Stimulated activated CD4-positive, alpha-beta T cell treated with anti-CD3 and anti-CD28 coated beads, Interleukin-4, amount 100 ng/mL, for 48 hours (primary cell): Measurements from ENCODE around the gene CLEC18B.
"Not testable (repeated sequence)": the region's sequence is repeated elsewhere in the genome, so short reads cannot be mapped to it uniquely, and the experiment has no call there.

Source experiments
- DNase-seq, 2 donors: peaks; one replicate each; pipeline ENCODE4 v3.0.0-alpha.2; 2020; ENCODE audit warnings: low read depth in 2 of 2

Gene CLEC18B

GRCh38 chr16:74420612-74421481, at the start of gene CLEC18B:
Gene CLEC18B (minus strand): TSS chr16:74421478. CDS start chr16:74421270, 208 bp downstream.
- DNase-seq: not testable (repeated sequence)

GRCh38 chr16:74469946-74470478, 48.7 kb upstream of the CLEC18B start:
- DNase-seq: no peak

DNA sequence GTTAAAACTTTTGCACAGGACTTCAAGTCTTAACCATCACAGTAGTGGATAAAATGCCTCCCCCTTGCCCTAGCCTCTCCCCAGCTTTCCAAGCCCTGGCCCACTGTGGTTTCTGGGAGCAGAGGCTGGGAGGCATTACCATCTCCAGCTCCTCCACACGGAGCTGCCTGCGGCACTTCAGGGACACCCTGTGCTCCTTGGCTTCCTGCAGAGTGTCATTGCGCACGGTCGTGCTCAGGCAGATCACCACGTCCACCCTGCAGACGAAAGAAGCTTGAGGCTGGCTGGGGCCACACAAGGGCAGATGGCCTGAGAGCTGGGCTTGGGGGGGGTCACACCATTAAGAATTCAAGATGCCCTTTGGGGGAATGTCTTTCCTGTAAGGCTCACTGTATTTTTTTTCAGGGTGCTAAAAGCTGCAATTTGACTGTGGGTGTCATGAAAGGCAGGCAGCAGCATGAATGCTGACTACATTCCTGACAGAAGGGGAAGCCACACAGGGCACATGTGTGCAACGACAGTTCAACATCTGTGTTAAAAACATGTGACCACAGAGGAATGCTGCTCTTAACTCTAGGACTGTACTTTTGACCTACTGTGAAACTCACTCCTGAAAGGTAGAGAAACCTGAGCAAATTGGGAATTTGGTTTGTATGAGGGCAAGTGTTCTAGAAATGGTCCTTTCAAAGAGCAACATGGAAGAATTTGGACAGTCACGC, 47.7 kb upstream of the CLEC18B start:
- DNase-seq: no peak

GRCh38 chr16:74466872-74467271, 45.6 kb upstream of the CLEC18B start:
- DNase-seq: no peak

- no peak for DNase-seq
Measured at GRCh38 chr16:74465851-74466685, 44.8 kb upstream of the CLEC18B start.

DNA sequence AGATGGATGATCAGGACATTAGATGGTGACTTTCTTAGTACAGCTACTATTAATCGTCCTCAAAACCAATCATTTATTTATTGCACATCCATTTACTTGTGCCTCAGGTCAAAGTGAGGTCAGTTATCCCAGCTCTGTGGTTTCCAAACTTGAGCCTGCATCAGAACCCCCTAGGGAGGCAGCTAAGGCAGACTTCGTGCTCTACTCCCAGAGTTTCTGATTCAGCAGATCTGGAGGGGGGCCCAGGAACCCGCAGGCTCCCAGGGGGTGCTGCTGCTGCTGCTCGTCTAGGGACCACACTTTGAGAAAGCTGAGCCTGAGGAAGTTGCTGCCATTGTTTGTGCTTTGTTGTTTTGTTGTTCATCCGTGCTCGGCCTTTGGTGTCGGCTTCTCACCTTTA, 44.0 kb upstream of the CLEC18B start:
- DNase-seq: no peak

- DNase-seq: no peak
Measured at GRCh38 chr16:74463888-74464287, 42.6 kb upstream of the CLEC18B start.

- DNase-seq: no peak
Measured at GRCh38 chr16:74462361-74462760, 41.1 kb upstream of the CLEC18B start.

DNA sequence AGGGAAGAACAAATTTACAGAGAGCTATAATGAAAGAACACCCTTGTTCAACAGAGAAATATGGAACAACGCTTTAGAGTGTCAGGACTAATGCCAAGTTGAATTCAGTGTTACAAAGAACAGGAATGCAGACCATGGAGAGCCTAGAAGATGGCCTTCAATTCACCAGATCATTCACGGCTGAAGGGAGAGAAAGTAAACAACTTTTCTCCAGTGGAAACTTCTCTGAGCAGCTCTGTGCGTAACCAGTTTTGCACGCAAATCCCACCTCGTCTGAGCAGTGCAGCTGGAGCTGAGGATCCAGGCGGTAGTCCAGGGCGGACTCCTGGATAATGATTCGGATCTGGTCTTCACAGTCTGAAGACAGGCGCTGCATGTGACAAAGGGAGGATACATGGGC, 40.5 kb upstream of the CLEC18B start:
- DNase-seq: no peak

DNA sequence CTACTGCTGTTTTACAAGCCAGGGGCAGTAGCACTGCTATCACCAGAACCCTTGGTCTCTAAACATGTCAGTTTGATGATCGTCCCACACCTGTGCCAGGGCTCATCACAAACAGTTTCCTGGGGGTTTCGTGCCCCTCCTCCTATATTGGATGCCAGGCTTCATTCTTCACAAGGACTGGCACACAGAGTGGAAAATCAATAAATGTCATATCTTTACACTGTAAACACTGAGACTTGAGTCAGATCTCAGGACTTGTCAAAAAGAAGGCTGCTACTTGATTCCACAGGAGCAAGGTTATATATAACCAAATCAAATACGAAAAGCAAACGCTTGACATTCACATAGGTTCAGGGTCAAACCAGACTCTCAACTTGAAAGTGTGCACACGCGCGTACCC, 39.3 kb upstream of the CLEC18B start:
- DNase-seq: no peak

DNA sequence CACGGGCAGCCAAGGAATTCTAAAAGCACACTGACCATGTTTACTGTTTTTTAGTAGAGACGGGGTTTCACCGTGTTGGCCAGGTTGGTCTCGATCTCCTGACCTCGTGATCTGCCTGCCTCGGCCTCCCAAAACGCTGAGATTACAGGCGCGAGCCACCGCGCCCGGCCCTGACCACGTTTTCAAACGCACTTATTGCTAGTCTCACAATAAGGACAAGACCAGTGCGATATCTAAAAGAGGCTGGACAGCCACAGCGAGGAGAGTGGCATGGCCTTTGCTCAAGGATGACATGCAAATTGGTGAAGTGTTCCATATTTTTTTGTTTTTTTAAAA, 35.0 kb upstream of the CLEC18B start:
- no peak for DNase-seq

- DNase-seq: no peak
Measured at GRCh38 chr16:74455619-74456289, 34.5 kb upstream of the CLEC18B start.

GRCh38 chr16:74455213-74455612, 33.9 kb upstream of the CLEC18B start:
- no peak for DNase-seq

GRCh38 chr16:74451951-74452758, 30.9 kb upstream of the CLEC18B start:
- no peak for DNase-seq

DNA sequence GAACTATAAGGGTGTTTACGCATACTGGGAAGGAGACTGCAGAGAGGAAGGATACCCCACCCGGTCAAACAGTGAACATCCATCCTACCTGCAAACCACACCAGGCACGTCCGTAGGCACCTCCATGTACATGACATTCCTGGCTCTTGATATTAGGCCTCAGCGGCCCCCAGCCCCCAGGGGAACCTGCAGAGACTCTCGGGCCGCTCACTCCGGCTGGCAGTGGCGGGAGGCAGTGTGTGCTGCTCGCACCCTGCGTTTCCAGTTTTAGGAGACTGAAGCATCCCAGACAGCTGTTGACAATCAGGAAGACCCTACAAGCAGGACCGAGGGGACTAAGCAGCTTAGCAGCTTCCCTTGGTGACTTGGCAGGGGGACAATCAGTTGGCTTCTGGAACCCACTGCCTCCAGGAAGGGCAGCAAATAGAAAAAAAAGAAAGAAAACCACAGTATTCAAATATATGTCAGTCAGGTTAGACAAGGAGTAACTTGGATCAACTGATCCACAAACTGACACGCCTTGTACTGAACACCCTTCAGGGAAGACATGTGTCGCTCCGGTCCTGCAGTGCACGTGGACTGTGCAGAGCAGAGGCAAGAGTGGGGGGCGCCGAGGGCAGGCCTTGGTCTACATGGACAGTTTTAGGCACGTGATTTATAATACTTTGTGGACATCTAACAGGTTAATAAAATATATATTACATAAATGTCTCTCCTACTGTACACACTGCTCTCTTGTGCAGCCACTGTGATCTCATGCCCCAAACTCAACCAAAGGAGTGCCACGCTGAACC, 29.9 kb upstream of the CLEC18B start:
- DNase-seq: no peak

DNA sequence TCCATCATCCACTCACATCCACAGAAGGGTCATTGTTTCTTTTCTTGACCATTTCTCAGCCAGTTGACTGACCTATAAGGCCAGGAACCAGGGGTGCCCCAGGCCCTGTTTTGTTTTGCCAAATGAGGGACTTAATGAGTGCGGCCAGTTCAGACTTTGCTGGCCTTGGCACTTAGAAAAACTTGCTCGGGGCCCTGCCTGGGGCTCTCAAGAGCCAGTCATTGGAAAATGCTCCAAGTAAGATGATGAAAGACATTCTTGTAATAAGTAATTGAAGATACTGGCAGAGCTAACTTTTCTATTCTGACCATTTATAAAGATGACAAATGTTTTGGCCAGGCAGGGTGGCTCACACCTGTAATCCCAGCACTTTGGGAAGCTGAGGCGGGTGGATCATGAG, 29.0 kb upstream of the CLEC18B start:
- no peak for DNase-seq

GRCh38 chr16:74449470-74449869, 28.2 kb upstream of the CLEC18B start:
- no peak for DNase-seq

DNA sequence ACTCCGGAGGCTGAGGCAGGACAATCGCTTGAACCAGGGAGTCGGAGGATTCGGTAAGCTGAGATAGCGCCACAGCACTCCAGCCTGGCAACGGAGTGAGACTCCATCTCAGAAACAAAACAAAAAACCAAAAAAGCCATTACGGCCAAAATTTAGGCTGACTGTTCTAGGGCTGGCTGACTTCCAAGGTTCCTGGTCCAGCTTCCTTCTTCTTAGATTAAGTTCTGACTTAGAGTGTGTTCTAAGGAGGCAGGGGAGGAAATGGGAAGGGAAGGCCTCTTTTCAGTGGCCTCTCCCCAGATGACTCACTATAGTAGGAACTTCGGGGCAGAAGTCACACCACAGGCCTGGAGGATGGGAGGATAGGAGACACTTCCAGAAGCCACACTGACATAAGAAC, 27.7 kb upstream of the CLEC18B start:
- no peak for DNase-seq

- DNase-seq: no peak
Measured at GRCh38 chr16:74447578-74447977, 26.3 kb upstream of the CLEC18B start.

DNA sequence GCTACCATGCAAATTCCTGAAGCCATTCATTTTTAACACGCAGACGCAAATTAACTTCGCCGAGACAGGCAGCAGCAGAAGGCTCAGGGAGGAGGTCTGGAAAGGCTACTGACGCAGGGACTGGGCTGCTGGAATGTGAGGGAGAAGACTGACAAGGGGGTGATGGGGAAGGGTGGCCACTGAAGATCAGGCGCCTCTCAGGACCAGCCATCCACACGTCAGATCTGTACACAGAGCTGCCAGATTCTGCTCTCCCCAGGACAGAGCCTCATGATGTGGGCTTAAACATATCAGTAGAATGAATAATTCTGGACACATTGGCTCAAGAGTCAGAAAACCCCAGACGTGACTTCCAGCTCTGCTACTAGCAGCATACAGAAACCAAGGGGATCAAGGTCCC, 25.6 kb upstream of the CLEC18B start:
- no peak for DNase-seq
